Measurements from ENCODE around the gene FAM222B.
"Not testable (repeated sequence)": the region's sequence is repeated elsewhere in the genome, so short reads cannot be mapped to it uniquely, and the experiment has no call there.

FAM222B gene

GRCh38 chr17:28842282-28843012 is at the start of gene FAM222B:
TSS of gene FAM222B (minus strand) at chr17:28842790. CDS start at chr17:28766667, 76,123 bp downstream.
- DNase-seq = peak; percentile 90

- no peak for DNase-seq
Measured at GRCh38 chr17:28892024-28892423, 49.4 kb upstream of the FAM222B start.

- DNase-seq = no peak
Measured at GRCh38 chr17:28891201-28891600, 48.6 kb upstream of the FAM222B start.

GRCh38 chr17:28889996-28890395 is 47.4 kb upstream of the FAM222B start:
- DNase-seq = no peak

GRCh38 chr17:28888832-28889231 is 46.2 kb upstream of the FAM222B start:
- no peak for DNase-seq

GRCh38 chr17:28887871-28888471 is 45.4 kb upstream of the FAM222B start:
- DNase-seq = no peak

- no peak for DNase-seq
Measured at GRCh38 chr17:28885951-28886350, 43.4 kb upstream of the FAM222B start.

GRCh38 chr17:28885363-28885762 is 42.8 kb upstream of the FAM222B start:
- DNase-seq = no peak

GRCh38 chr17:28883967-28884702 is 41.5 kb upstream of the FAM222B start:
- DNase-seq = no peak

GRCh38 chr17:28882154-28882895 is 39.7 kb upstream of the FAM222B start:
- no peak for DNase-seq

GRCh38 chr17:28881533-28882056 is 39.0 kb upstream of the FAM222B start:
- no peak for DNase-seq

- no peak for DNase-seq
Measured at GRCh38 chr17:28880572-28880945, 38.0 kb upstream of the FAM222B start.

- no peak for DNase-seq
Measured at GRCh38 chr17:28879886-28880571, 37.4 kb upstream of the FAM222B start.

- no peak for DNase-seq
Measured at GRCh38 chr17:28878981-28879380, 36.4 kb upstream of the FAM222B start.

GRCh38 chr17:28878158-28878910 is 35.7 kb upstream of the FAM222B start:
- no peak for DNase-seq

- not testable (repeated sequence) for DNase-seq
Measured at GRCh38 chr17:28877150-28877711, 34.6 kb upstream of the FAM222B start.

- no peak for DNase-seq
Measured at GRCh38 chr17:28875848-28876550, 33.4 kb upstream of the FAM222B start.

- DNase-seq = no peak
Measured at GRCh38 chr17:28874750-28875149, 32.2 kb upstream of the FAM222B start.

- DNase-seq = no peak
Measured at GRCh38 chr17:28873839-28874238, 31.2 kb upstream of the FAM222B start.

- peak; percentile 39 for DNase-seq
Measured at GRCh38 chr17:28871056-28871579, 28.5 kb upstream of the FAM222B start.
